A549 (cell line): ENCODE data around the gene PCSK5. TPM values are rescaled to one million over a fixed set of nuclear protein-coding genes. Genes with fewer than 3 reads are reported as not detected.

ENCODE experiments used
- ATAC-seq, 2 experiments: fragments of 200-7000 bp in 1 of 2; fragments of >200 bp in 1 of 2; cut with Nextera tagmentation in 1 of 2; cut with Tn5 transposase in 1 of 2; 3 replicates each; pipeline versions ENCODE4 v1.8.0 to v1.9.1; 2018 to 2020; ENCODE audit warnings: mild to moderate bottlenecking in 1 of 2, moderate library complexity in 1 of 2
- CTCF ChIA-PET: fragments of 300-600 bp; sonication (Branson Sonifier 250); formaldehyde crosslinking; extraction: SDS; loops from one replicate; lab custom pipeline; 2021; ENCODE audit warnings: antibody characterized with exemption, inconsistent platforms; lab: Yijun Ruan, JAX
- POLR2A ChIA-PET: fragments of 350-600 bp; formaldehyde crosslinking; extraction: SDS; loops from one replicate; lab custom pipeline; 2021; ENCODE audit warnings: antibody characterized with exemption, inconsistent platforms; lab: Yijun Ruan, JAX
- DNase-seq, 2 experiments: peaks; one replicate each; pipeline versions ENCODE4 v3.0.0 to v3.0.0-alpha.2; 2011 to 2016; ENCODE audit warnings: low read depth in 1 of 2, low spot score in 1 of 2
- FAIRE-seq: peaks from 2 replicates; lab custom pipeline; 2011; peaks lifted over from hg19 to GRCh38; lab: Jason Lieb, UNC
- H3K27ac ChIP-seq, 2 experiments: fragments of >200 bp; sonication (Bioruptor Twin); formaldehyde crosslinking; 3 replicates each; pipeline ENCODE4 v1.5.1; 2016 to 2017
- H3K4me1 ChIP-seq: fragments of >200 bp; sonication (Bioruptor Twin); formaldehyde crosslinking; 3 replicates; pipeline ENCODE4 v1.6.1; 2016
- H3K4me2 ChIP-seq: fragments of >200 bp; sonication (Bioruptor Twin); formaldehyde crosslinking; 3 replicates; pipeline ENCODE4 v1.6.1; 2016
- H3K4me3 ChIP-seq: fragments of >200 bp; sonication (Bioruptor Twin); formaldehyde crosslinking; 3 replicates; pipeline ENCODE4 v1.5.1; 2016
- H3K9me3 ChIP-seq: fragments of >200 bp; sonication (Bioruptor Twin); formaldehyde crosslinking; 3 replicates; pipeline ENCODE4 v1.6.1; 2016
- CBX2 ChIP-seq: fragments of 200-600 bp; sonication (generic); IDR thresholded peaks from 2 replicates; pipeline ENCODE4 v1.6.1; 2016; ENCODE audit warnings: low read depth, mild to moderate bottlenecking, borderline replicate concordance
- CBX8 ChIP-seq: fragments of 200-600 bp; sonication (generic); IDR thresholded peaks from 2 replicates; pipeline ENCODE4 v1.6.1; 2016
- CEBPB ChIP-seq, 2 experiments: fragments of >200 bp in 1 of 2; sonication (Bioruptor Twin) in 1 of 2; formaldehyde crosslinking in 1 of 2; IDR thresholded peaks; 2 replicates each; pipeline ENCODE4 v1.6.1; 2012 to 2016
- CHD2 ChIP-seq: fragments of 150-350 bp; IDR thresholded peaks from 2 replicates; pipeline ENCODE4 v1.6.1; 2014; ENCODE audit warnings: low read length; ENCODE audit not compliant: partially characterized antibody
- EP300 ChIP-seq, 2 experiments: fragments of >200 bp; sonication (Bioruptor Twin); formaldehyde crosslinking; IDR thresholded peaks; 2 replicates in 1 of 2; 3 replicates in 1 of 2; pipeline ENCODE4 v1.6.1; 2016 to 2017
- ESRRA ChIP-seq: fragments of 150-350 bp; IDR thresholded peaks from 2 replicates; pipeline ENCODE4 v1.6.1; 2014; ENCODE audit warnings: mild to moderate bottlenecking, low read length, borderline replicate concordance
- FOSL2 ChIP-seq, 2 experiments: fragments of 450-650 bp in 1 of 2; fragments of >200 bp in 1 of 2; sonication (Bioruptor Twin) in 1 of 2; formaldehyde crosslinking; IDR thresholded peaks; 2 replicates each; pipeline versions ENCODE4 v1.5.0 to v1.6.1; 2016 to 2020; ENCODE audit warnings: mild to moderate bottlenecking in 1 of 2, moderate library complexity in 1 of 2
- GATA3 ChIP-seq: IDR thresholded peaks from 2 replicates; pipeline ENCODE4 v1.6.1; 2012; ENCODE audit warnings: borderline replicate concordance
- HEYL ChIP-seq: fragments of 250-450 bp; sonication (Bioruptor Pico); IDR thresholded peaks from 2 replicates; pipeline ENCODE4 v1.8.0; 2021; ENCODE audit warnings: mild to moderate bottlenecking, moderate library complexity
- HOXB13 ChIP-seq: fragments of 250-450 bp; sonication (Bioruptor Pico); IDR thresholded peaks from 2 replicates; pipeline ENCODE4 v1.5.0; 2020; ENCODE audit warnings: low read depth, mild to moderate bottlenecking, moderate library complexity
- HOXB5 ChIP-seq: fragments of 250-450 bp; sonication (Bioruptor Pico); IDR thresholded peaks from 2 replicates; pipeline ENCODE4 v1.5.0; 2020; ENCODE audit warnings: mild to moderate bottlenecking, moderate library complexity
- JUN ChIP-seq, 2 experiments: fragments of >200 bp; sonication (Bioruptor Twin); formaldehyde crosslinking; IDR thresholded peaks; 2 replicates in 1 of 2; 3 replicates in 1 of 2; pipeline ENCODE4 v1.6.1; 2016 to 2017
- JUNB ChIP-seq: fragments of >200 bp; sonication (Bioruptor Twin); formaldehyde crosslinking; IDR thresholded peaks from 2 replicates; pipeline ENCODE4 v1.6.1; 2016
- KDM5A ChIP-seq: fragments of 200-600 bp; sonication (generic); IDR thresholded peaks from 2 replicates; pipeline ENCODE4 v1.6.1; 2016; ENCODE audit warnings: antibody characterized with exemption, mild to moderate bottlenecking
- MAFK ChIP-seq: fragments of 450-650 bp; IDR thresholded peaks from 2 replicates; pipeline ENCODE4 v1.6.1; 2014; ENCODE audit not compliant: partially characterized antibody
- PHF8 ChIP-seq: fragments of 200-600 bp; sonication (generic); IDR thresholded peaks from 2 replicates; pipeline ENCODE4 v1.6.1; 2016; ENCODE audit warnings: low read depth, mild to moderate bottlenecking, antibody characterized with exemption, moderate library complexity, borderline replicate concordance
- RARB ChIP-seq: fragments of 250-450 bp; sonication (Bioruptor Pico); IDR thresholded peaks from 2 replicates; pipeline ENCODE4 v1.8.0; 2021; ENCODE audit warnings: mild to moderate bottlenecking, moderate library complexity
- RCOR1 ChIP-seq: fragments of 150-350 bp; IDR thresholded peaks from 2 replicates; pipeline ENCODE4 v1.6.1; 2014; ENCODE audit warnings: antibody characterized with exemption, low read length, low read depth
- SREBF2 ChIP-seq: fragments of 450-650 bp; IDR thresholded peaks from 2 replicates; pipeline ENCODE4 v1.6.1; 2014; ENCODE audit warnings: mild to moderate bottlenecking, moderate library complexity
- TFCP2L1 ChIP-seq: fragments of 250-450 bp; sonication (Bioruptor Pico); IDR thresholded peaks from 2 replicates; pipeline ENCODE4 v1.5.0; 2021; ENCODE audit warnings: mild to moderate bottlenecking
- ZC3H11A ChIP-seq: fragments of 450-650 bp; IDR thresholded peaks from 2 replicates; pipeline ENCODE4 v1.6.1; 2014; ENCODE audit warnings: antibody characterized with exemption, mild to moderate bottlenecking
- ZNF302 ChIP-seq: fragments of 250-450 bp; sonication (Bioruptor Pico); IDR thresholded peaks from 2 replicates; pipeline ENCODE4 v1.9.0; 2021; ENCODE audit warnings: inconsistent platforms, mild to moderate bottlenecking, moderate library complexity
- WGBS: methylation state at CpG from one replicate; pipeline ENCODE4 v1.1.6; 2017; ENCODE audit errors: missing lambda C conversion rate; 5-methylcytosine and 5-hydroxymethylcytosine counted together
- polyA plus RNA-seq, 4 experiments: library from polyadenylated mRNA; depleted of rRNA in 3 of 4; stranded (reverse); fragments of >200 nt; fragmentation: RNase III in 1 of 4; extraction: RNeasy Plus Mini Kit Qiagen cat#74134 plus additional on column Dnase treatment in 1 of 4; gene quantifications; 2 replicates in 3 of 4; 3 replicates in 1 of 4; pipeline ENCODE4 v1.2.3, GENCODE V29; 2011 to 2017
- TF ChIP-seq, protein P1 (sequence below): fragments of >200 bp; sonication (Bioruptor Twin); formaldehyde crosslinking; IDR thresholded peaks from 3 replicates; pipeline ENCODE4 v1.5.1; 2016
- TF ChIP-seq, protein P2 (sequence below): IDR thresholded peaks from 2 replicates; pipeline ENCODE4 v1.6.1; 2012
- TF ChIP-seq, protein P3 (sequence below): fragments of 250-450 bp; sonication (Bioruptor Pico); IDR thresholded peaks from 2 replicates; pipeline ENCODE4 v1.5.0; 2020; ENCODE audit warnings: low read depth, mild to moderate bottlenecking, moderate library complexity

The PCSK5 gene
- polyA plus RNA-seq, 2 of the 4 experiments (the other 2 are of a cell fraction): 1.3 to 6.7 TPM

DNA sequence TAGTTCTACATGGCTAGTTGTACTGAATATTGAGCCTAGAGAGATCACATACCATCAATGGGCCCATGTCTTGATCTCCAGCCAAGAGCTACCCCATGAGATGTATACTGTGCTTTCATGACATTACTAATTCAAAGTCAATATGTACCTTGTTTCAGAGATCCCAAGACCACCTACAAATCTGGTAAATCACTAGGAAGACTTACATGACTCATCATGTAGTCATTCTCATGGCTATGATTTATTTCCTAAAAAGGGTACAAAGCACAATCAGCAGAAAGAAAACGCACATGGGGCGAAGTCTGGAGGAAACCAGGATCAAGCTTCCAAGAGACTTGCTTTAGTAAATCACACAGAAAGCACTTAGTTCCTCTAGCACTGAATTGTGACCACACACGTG, 103.0 kb downstream of the PCSK5 start:
- ATAC-seq (peak in 1 of 2 experiments; percentile 87; a peak in 3 of 6 replicates), DNase-seq (peak in 1 of 2 experiments; percentile 81), FAIRE-seq (no peak)
- Histone ChIP-seq H3K4me2 (peak overlapping the region; percentile 37), H3K9me3 (no peaks in the 10 kb centered on the region), H3K4me3 (no peak overlapping the region), H3K27ac (peak overlapping the region; percentile 62 to 65), H3K4me1 (peaks cover 17% of the 10 kb centered on the region; the same call in 2 of the 3 replicates)
- CTCF ChIA-PET: interaction anchor here (0.9 to 1.9 kb wide), 3 partner anchors 17 to 28 kb away, joined by 3 to 6 read pairs (median 5); no protein-coding TSS in a partner anchor
- TF ChIP-seq GATA3 (peak; percentile 53; the same call in 1 of the 2 replicates), JUNB (peak; percentile 84), SREBF2 (no peak), CHD2 (no peak), HEYL (CRISPR knock-in tag) (no peak), KDM5A (no peak), JUN (IDR thresholded peaks at IDR 0.05) (peak in 1 of 2 experiments; percentile 58; a peak in 1 of 5 replicates), CEBPB (IDR thresholded peaks at IDR 0.05) (no peak), MAFK (peak; percentile 71), FOSL2 (IDR thresholded peaks at IDR 0.05) (peak; percentile 71), FOSL2 (CRISPR knock-in tag; IDR thresholded peaks at IDR 0.05) (peak; percentile 74)
- 14% methylated on average over 3 of the region's 3 CpGs for WGBS
- POLR2A ChIA-PET: no interaction called here

DNA sequence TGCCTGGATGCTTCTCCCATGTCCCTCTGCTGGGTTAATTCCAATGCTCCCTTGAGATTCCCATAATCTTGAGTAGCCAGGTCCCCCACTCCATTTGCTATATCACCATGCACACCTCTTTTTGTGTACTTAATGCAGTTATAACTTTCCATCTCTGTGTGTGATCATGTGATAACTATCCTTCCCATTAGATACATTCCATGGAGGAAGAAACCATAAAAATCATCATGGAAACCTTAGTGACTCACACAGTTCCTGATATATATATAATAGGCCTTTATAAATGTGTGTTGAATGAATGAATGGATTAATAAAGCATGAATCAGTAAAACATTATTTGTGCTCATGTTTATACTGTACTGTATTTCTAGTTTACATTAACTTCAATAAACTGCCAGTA, 104.6 kb downstream of the PCSK5 start:
- no peak for TF ChIP-seq HOXB5 (CRISPR knock-in tag)
- TF ChIP-seq ESRRA: no peak
- TF ChIP-seq KDM5A: no peak
- TF ChIP-seq CBX8: no peak
- TF ChIP-seq RARB (CRISPR knock-in tag): no peak
- no peak for TF ChIP-seq CBX2
- no peak for TF ChIP-seq TFCP2L1 (CRISPR knock-in tag)
- TF ChIP-seq, protein P1, sequence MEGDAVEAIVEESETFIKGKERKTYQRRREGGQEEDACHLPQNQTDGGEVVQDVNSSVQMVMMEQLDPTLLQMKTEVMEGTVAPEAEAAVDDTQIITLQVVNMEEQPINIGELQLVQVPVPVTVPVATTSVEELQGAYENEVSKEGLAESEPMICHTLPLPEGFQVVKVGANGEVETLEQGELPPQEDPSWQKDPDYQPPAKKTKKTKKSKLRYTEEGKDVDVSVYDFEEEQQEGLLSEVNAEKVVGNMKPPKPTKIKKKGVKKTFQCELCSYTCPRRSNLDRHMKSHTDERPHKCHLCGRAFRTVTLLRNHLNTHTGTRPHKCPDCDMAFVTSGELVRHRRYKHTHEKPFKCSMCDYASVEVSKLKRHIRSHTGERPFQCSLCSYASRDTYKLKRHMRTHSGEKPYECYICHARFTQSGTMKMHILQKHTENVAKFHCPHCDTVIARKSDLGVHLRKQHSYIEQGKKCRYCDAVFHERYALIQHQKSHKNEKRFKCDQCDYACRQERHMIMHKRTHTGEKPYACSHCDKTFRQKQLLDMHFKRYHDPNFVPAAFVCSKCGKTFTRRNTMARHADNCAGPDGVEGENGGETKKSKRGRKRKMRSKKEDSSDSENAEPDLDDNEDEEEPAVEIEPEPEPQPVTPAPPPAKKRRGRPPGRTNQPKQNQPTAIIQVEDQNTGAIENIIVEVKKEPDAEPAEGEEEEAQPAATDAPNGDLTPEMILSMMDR: no peak
- no peak for TF ChIP-seq PHF8
- no peak for TF ChIP-seq ZC3H11A
- TF ChIP-seq MAFK: no peak
- TF ChIP-seq HOXB13: no peak
- TF ChIP-seq, protein P2, sequence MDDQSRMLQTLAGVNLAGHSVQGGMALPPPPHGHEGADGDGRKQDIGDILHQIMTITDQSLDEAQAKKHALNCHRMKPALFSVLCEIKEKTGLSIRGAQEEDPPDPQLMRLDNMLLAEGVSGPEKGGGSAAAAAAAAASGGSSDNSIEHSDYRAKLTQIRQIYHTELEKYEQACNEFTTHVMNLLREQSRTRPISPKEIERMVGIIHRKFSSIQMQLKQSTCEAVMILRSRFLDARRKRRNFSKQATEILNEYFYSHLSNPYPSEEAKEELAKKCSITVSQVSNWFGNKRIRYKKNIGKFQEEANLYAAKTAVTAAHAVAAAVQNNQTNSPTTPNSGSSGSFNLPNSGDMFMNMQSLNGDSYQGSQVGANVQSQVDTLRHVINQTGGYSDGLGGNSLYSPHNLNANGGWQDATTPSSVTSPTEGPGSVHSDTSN: no peak
- TF ChIP-seq ZNF302: no peak
- TF ChIP-seq EP300 (IDR thresholded peaks at IDR 0.05): no peak
- TF ChIP-seq RCOR1: no peak
- TF ChIP-seq, protein P3, sequence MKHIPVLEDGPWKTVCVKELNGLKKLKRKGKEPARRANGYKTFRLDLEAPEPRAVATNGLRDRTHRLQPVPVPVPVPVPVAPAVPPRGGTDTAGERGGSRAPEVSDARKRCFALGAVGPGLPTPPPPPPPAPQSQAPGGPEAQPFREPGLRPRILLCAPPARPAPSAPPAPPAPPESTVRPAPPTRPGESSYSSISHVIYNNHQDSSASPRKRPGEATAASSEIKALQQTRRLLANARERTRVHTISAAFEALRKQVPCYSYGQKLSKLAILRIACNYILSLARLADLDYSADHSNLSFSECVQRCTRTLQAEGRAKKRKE: no peak
- TF ChIP-seq JUNB: no peak
- Histone ChIP-seq H3K4me2 (no peak overlapping the region), H3K27ac (no peak overlapping the region; a peak in 1 of 6 replicates), H3K9me3 (no peaks in the 10 kb centered on the region), H3K4me3 (no peak overlapping the region), H3K4me1 (peaks cover 17% of the 10 kb centered on the region; the same call in 2 of the 3 replicates)
- FAIRE-seq: no peak
- ChIA-PET POLR2A (no interaction called here), CTCF (no interaction called here)
- ATAC-seq: no peak
- DNase-seq: no peak
